NCI-H510A (cell line): Measurements from ENCODE around the gene METTL16.
"Not testable (repeated sequence)": the region's sequence is repeated elsewhere in the genome, so short reads cannot be mapped to it uniquely, and the experiment has no call there.

Experiments
- DNase-seq: peaks from one replicate; lab custom pipeline; 2025; lab: John Stamatoyannopoulos, UW

Gene METTL16

DNA sequence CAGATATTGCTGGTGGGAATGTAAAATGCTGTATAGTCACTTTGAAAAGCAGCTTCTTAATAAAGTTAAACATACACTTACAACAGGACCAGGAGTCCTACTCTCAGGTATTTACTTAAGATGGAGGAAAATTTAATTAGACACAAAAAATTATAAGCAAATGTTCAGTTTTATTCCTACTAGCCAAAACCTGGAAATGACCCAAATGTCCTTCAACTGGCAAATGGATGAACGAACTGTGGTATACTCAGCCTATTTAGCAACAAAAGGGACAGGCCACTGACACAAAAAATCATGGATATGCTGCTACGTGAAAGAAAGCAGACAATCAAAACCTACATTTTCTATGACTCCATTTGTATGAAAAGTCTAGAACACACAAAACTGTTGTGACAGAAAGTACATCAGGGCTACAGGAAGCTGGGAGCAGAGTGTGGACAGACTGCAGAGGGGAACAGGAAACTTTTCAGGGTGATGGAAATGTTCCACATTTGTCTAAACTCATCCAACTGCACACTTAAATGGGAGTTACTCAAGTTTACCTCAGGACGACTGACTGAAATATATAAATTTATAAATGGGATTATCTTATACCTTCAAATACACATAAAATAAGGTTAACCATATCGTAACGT is 61.6 kb downstream of the METTL16 start:
- DNase-seq = no peak

DNA sequence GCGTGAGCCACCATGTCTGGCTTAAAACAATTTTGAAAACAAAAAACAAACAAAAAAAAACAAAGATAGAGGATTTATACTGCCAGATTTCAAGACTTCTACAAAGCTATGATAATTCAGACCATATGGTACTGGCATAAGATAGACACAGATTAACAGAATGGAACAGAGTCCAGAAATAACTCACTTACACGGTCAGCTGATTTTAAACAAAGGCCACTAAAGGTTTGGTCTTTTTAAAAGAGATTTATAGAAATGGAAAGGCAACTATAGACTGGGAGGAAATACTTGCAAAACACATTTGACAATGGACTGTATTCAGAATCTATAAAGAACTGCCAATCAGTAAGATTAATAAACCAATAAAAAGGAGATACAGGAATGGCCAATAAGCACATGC is 62.2 kb downstream of the METTL16 start:
- DNase-seq = no peak

DNA sequence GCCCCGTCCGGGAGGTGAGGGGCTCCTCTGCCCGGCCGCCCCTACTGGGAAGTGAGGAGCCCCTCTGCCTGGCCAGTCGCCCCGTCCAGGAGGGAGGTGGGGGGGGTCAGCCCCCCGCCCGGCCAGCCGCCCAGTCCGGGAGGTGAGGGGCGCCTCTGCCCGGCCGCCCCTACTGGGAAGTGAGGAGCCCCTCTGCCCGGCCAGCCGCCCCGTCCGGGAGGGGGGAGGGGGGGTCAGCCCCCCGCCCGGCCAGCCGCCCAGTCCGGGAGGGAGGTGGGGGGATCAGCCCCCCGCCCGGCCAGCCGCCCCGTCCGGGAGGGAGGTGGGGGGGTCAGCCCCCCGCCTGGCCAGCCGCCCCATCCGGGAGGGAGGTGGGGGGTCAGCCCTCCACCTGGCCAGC is 64.2 kb downstream of the METTL16 start:
- DNase-seq = not testable (repeated sequence)

DNA sequence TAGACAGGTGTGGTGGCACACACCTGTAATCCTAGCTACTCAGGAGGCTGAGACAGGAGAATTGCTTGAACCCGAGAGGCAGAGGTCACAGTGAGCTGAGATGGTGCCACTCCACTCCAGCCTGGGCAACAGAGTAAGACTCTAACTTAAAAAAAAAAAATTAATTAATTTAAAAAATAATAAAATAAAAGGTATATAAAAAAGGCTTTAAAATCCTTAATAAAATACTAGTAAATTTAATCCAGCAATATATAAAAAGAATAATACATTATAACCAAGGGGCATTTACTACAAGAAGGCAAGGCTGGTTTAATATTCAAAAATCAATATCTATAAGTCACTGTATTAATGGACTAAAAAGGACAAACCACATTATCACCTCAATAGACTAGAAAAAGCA is 66.0 kb downstream of the METTL16 start:
- no peak for DNase-seq

DNA sequence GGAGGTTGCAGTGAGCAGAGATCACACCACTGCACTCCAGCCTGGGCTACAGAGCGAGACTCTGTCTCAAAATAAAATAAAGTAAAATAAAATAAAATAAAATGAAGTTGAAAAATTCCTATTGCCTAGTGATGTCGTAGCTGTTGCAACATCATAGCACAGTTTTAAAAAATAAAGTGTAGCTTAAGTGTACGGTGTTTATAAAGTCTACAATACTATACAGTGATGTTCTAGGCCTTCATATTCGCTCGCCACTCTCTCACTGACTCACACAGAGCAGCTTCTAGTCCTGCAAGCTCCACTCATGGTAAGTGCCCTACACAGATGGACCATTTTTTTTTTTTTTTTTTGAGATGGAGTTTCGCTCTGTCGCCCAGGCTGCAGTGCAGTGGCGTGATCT is 67.3 kb downstream of the METTL16 start:
- DNase-seq = no peak

DNA sequence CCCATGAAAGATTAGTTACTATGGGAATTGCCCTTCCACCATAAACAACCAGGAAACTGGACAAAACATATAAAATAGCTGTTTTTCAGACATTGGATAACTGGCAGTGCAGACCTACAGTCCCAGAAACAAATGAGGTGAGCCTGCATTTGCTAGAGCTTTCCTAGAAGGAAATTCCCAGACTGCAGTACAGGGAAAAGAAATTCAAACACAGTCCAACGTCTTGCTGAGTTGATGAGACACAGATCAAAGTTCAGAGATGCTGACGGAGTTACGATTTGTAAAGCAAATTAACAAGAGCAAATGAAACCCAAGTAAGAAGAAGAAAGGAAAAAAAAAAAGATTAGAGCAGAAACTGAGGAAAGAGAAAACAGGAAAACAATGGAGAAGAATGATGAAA is 69.5 kb downstream of the METTL16 start:
- no peak for DNase-seq

DNA sequence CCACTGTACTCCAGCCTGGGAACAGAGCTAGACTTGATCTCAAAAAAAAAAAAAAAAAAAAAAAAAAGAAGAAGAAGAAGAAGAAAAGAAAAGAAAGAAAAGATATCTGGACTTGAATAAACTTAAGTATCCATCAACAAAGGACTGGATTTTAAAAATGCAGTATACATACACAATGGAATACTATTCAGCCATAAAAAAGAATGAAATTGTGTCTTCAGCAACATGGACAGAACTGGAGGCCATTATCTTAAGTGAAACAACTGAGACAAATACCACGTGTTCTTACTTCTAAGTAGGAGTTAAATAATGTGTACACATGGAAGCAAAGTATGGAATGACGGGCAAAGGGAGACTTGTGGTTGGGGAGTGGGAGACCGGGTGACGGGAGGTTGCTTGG is 70.8 kb downstream of the METTL16 start:
- no peak for DNase-seq

DNA sequence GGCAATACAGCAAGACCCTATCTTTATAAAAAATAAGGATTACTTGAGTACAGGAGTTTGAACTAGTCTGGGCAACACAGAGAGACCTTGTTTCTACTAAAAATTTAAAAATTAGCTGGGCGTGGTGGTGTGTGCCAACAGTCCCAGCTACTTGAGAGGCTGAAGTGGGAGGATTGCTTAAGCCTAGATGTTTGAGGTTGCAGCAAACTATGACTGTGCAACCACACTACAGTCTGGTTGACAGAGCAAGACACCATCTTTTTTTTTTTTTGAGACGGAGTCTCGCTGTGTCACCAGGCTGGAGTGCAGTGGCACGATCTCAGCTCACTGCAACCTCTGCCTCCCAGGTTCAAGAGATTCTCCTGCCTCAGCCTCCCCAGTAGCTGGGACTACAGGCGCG is 71.7 kb downstream of the METTL16 start:
- DNase-seq = not testable (repeated sequence)

DNA sequence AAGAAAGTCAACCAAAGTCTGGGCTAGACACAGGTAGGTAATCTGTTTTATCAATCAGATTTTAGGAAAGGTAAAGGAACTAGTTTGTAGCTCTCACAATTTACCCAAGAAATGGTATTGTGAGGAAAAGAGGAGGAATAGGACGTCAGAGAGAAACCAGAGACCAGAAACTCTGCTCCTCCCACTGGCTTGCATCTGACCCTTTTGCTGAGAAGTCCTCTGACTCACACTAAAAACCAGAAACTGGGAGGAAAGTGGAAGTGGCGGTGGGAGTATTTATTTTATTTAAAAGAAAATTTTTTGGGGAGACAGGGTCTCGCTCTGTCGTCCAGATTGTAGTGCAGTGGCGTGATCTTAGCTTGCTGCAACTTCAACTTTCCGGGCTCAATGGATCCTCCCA is 72.9 kb downstream of the METTL16 start:
- no peak for DNase-seq

DNA sequence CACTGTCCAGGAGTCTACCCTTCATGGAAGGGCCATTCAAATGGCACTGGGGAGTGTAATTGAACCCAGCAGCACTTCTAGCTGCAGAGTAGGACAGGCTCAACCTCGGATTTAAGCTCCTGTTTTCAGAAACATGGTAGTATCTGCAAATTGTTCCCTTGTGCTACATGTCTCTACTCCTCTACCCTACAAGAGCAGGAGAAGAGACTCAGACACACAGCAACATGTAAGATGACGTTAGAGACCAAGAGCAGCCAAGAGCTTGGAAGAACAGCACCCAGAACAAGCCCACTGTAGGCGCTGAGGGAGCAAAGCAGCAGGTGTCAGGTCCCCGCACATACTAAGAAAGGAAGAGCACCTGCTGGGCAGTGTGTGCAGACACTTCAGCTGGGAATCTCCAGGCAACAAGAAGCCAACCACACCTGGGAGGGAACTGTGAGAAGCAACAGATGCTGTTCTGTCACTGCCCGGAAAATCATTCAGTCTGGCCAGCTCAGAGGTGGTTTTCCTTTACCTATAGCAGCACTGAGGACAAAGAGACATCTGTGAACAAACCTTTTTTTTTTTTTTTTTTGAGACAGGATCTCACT is 75.3 kb downstream of the METTL16 start:
- DNase-seq = peak; percentile 88

DNA sequence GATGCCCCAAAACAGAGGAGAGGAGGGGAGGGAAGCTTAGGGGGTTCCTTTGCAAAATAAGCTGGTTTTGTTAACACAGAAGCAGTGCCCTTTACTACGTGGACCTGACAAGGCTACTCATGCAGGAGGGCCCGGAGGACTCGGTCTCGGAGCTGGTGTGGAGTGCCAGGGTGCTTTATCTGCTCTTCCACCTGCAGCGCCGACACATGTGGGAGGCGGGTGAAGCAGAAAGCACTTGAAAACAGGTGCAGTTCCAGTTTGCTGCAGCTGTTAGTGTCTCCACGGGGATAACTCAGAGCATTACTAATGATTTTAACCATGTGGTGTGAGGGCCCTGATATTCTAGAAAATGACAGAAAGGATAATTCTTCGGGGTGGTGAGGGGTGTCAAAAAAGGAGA is 75.8 kb downstream of the METTL16 start:
- DNase-seq = peak; percentile 74

DNA sequence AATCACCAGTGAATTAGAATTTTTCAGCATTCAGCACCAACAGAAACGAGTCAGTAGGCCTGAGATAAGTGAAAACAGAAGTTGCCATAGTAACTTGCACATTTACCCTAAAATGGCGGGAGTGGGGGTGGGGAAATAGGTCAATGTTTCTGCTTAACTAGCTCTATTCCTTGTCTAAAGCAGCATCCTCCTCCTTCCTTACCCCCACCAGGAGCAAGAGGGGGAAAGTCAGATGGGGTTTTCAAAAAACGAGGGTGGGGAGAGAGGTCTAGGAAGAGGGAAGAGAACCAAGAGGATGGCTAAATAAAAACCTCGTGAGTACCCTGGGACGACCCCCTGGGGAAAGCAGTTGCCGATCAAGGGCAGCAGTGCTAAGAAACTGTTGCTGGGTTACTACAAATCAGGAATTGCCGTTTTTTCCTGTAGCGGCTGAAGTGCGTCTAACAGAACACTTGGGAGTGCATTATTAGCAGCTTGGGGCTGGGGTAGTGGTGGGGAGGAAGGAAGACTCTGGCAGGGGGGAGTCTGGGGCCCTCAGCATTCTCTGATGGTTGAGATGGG is 76.4 kb downstream of the METTL16 start:
- DNase-seq = peak; percentile 5

DNA sequence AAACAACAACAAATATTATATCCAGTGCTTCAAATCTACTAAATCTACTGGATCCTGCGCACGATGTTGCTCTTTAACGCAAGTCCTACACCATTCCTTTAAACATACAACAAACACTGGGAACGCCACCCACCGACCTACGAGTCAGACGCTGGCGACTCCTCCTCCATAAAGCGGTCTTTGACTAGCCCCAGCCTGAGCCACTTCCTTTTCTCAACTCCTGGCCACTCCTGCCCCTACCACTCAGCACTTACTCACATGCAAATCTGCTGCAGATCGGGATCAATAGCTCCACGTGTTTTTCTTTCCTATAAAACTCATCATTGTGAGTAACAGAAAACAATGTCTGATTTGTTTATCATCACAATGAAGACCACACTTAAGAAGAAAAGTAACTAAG is 78.0 kb downstream of the METTL16 start:
- peak; percentile 3 for DNase-seq

DNA sequence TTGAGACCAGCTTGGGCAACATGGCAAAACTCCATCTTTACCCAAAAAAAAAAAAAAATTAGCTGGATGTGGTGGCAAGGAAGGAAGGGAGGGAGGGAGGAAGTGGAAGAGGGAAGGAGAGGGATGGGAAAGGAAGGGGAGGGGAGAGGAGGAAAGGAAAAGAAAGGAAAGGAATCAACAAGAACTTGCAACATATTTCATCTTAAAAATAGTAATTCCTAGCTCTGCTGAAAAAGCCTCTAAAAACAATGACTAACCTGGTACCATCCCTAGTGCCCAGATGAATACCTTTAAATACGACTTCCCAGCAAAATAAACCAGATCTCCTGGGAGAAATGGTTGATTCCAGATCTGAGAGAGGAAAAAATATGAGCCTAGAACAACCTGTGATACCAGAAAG is 83.8 kb downstream of the METTL16 start:
- no peak for DNase-seq

DNA sequence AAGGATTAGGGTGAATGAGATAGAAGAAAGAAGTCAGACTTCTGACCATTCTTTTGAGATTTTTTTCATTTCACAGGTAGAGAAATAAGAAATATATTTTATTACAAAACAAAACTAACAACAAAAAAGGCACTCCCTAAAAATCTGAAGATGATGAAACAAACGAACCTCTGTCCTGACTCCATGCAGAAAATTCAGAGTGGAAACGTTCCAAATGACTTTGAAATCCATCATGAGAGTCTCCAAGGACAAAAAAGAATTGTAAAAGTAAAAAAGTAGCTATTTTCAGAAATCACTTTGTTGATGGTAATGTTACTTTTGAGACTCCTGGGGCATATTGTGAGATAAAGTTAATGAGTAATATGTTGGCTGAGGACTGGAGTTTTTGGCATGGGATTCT is 84.5 kb downstream of the METTL16 start:
- no peak for DNase-seq

DNA sequence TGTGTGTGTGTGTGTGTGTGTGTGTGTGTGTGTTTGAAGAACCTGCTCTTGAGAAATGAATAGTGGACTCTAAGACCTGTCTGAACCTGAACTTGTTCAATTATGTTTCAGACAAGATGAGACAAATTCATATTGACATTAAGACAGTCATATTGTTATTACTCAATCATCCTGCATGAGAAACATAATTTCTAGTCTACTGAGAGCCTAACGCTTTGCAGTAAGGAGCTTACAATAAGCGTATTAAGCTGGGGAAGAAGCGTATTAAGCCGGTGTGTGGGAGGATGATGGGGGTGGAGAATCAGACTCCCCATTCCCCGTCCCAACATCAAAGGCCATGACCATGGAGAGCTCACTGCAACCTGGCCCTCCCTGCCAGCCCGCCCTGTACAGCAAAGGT is 88.4 kb downstream of the METTL16 start:
- peak; percentile 7 for DNase-seq

DNA sequence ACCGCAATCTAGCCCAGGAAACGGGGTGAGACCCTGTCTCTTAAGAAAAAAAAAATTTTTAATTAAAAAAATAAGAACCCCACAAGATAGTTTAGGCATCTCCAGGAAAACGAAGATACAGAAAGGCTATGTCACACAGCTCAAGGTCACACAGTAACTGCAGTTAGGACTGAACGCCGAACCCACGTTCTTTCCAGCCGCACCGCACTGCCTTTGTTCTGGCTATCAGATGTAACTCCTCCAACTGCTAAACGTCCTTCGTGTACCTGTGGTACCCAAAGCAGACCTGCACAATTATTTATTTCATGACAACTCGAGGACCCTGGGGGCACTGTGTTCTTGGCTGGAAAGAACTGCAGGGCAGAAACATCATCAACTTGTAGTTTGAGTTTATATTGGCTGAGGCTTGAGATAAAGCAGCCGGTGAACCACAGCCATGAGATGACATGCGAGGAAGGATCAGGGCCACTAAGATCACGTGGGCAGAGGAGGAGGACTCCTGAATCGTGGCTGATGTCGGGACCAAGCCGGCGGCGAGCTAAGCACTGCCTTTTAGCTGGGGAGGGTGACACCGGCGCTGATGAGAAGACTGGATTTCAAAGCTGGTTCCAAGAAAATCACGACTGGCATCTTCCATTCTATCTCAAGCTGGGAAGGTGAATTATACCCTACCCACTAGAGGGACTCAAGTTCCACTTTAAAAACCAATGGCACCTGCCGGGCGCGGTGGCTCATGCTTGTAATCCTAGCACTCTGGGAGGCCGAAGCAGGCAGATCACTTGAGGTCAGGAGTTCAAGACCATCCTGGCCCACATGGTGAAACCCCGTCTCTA is 90.2 kb downstream of the METTL16 start:
- peak; percentile 27 for DNase-seq

DNA sequence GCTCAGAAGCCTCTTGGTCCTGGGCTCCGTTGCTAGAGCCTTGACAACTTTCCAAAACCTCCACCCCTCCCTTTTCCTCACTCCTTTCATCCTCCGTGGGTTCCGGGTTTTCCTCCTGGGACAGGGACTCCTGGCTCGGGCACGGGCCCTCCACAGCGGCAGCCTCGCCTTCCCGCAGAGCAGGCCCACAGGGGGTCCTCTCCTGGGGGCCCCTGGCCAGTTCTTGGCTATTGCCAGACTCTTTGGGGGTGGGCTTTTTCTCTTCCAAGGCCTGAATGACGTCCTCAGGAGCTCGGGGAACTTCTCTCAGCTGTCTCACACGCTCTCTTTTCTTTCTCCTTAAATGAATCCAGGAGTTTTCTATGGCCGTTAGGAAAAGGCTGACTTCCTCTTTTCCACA is 91.5 kb downstream of the METTL16 start:
- DNase-seq = no peak

DNA sequence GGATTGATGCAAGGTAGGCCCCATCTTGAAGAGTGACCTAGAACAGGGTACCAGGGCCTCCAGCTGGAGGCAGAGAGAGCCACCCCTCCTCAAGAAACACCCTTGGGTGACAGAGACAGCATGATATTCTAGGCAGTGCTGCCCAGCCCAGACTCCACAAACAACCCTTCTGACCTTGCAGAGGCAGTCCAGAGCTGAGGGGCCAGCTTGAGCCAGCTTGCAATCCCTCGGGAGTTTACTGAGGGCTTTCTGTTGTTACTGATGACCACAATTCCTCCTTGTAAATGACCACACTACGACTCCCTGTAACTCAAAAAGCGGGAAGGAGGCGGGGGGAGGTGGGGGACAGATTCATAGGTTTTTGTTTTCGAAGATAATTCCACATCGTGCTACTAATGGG is 92.2 kb downstream of the METTL16 start:
- DNase-seq = no peak

DNA sequence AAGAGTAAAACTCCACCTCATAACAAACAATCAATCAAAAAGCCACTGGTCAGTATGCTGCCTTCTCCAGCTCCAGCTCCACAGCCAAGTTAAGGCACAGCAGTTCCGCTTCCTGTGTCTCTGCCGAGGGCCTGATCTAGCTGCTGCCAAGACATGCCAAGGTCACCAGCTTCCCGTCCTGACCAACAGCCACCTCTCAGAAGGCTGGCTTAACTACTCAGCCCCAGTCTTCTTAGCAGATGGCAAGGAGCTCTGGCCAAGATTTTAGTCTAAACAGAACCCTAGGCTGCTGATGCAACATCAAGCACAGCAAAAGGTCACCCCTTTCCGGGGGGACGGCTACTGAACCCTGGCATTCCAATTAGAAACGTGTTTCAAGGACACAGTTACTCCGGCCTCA is 93.1 kb downstream of the METTL16 start:
- DNase-seq = no peak

DNA sequence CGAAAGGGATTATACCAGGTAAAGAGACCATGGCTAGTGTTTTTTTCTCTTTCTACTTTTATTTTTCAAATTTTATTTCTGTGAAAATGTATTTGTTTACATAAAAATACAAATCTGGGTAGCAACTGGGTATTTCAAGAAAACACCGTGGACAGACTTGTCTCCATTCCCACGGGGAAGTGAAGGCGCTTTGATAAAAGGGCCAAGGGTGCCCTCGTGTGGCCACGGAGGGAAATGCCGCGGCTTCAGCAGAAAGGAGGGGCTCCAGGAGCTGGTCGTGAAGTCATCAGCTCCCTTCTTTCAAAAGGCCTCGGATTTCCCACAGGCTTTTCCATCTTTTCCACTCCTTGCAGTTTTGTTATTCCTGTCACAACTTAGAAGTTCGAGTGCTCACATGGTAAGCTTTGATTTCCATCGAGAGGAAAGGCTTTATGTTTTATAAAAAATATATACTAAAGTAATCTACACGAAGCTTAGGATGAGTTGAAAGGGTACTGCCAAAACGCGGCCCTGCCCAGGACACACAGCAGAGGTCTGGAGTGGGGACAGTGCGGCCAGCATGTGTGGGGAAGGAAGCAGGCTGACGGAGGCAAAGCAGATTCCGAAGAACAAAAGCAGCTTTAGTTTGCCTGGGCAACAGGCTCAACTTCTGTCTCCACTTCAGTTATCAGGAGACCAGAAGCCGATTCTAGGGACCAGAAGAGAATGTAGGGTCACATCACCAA is 95.5 kb downstream of the METTL16 start:
- DNase-seq = no peak

DNA sequence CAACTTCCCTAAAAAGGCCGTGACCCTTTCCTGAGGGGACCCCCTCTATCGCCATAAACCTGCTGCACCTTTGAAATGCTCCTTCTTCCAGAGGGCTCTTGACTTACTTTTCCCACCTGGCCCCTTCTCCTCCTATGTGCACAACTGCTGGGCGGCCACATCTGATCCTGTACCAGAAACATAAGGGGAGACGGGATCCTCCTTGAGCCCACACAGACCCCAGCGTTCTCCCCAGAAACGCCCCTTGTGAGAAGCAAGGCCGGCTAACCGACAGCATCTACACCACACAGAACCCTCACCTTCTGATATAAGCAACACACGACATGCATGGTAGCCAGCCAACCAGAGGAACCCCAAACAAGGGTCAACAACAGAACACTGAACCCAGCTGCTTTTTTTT is 96.6 kb downstream of the METTL16 start:
- DNase-seq = no peak
